Activated T-helper 2 cell treated with anti-CD3 and anti-CD28 coated beads, Interferon-gamma antibody, Interleukin-2, Interleukin-4, amounts not matched to agents 10 μg/mL and 5 μg/mL and 100 μg/mL, durations not matched to agents 14 hours and 24 hours and 36 hours (primary cell): ENCODE data around the gene CAMK1D. TPM values are rescaled to one million over a fixed set of nuclear protein-coding genes. Genes with fewer than 3 reads are reported as not detected.
"Not testable (repeated sequence)": the region's sequence is repeated elsewhere in the genome, so short reads cannot be mapped to it uniquely, and the experiment has no call there.

Experiments used
- DNase-seq: peaks from one replicate; pipeline ENCODE4 v3.0.0; 2021; ENCODE audit warnings: low spot score
- H3K27ac Mint-ChIP-seq: one replicate; pipeline ENCODE4 v1.8.0; 2021; ENCODE audit warnings: mixed read lengths
- H3K27me3 Mint-ChIP-seq: one replicate; pipeline ENCODE4 v1.8.0; 2021; ENCODE audit warnings: low read depth, mixed read lengths
- H3K36me3 Mint-ChIP-seq: one replicate; pipeline ENCODE4 v1.8.0; 2021; ENCODE audit warnings: low read depth, mixed read lengths
- H3K4me1 Mint-ChIP-seq: one replicate; pipeline ENCODE4 v1.8.0; 2021; ENCODE audit warnings: low read depth, mixed read lengths
- H3K4me3 Mint-ChIP-seq: one replicate; pipeline ENCODE4 v1.8.0; 2021; ENCODE audit warnings: low read depth, mild to moderate bottlenecking, moderate library complexity, mixed read lengths
- H3K9me3 Mint-ChIP-seq: one replicate; pipeline ENCODE4 v1.8.0; 2021; ENCODE audit warnings: mixed read lengths
- intact Hi-C: fragments of 100-400 bp; cut with micrococcal nuclease; formaldehyde crosslinking; loops from one replicate; pipeline ENCODE4 v1.15.1; 2023
- total RNA-seq: library from RNA; stranded (reverse); gene quantifications from 2 replicates; pipeline ENCODE4 v1.2.3, GENCODE V29; 2022

The CAMK1D gene
- total RNA-seq: 5.7 and 6.1 TPM in 2 replicates

GRCh38 chr10:12348870-12349628 is at the start of gene CAMK1D:
Gene CAMK1D, plus strand, starts transcription at chr10:12349547.
- Mint-ChIP-seq H3K36me3 (no peaks in the 10 kb centered on the region), H3K4me3 (peak within 1 kb of the TSS; percentile 89), H3K9me3 (no peaks in the 10 kb centered on the region), H3K4me1 (peaks cover 21% of the 10 kb centered on the region), H3K27ac (peak within 1 kb of the TSS; percentile 90), H3K27me3 (peaks cover 43% of the 10 kb centered on the region)
- DNase-seq: peak; percentile 82
- intact Hi-C loops: loop anchor here (1.0 to 5.0 kb wide), 4 partner anchors 17 to 100 kb away; no protein-coding TSS in a partner anchor

GRCh38 chr10:12301036-12301435 is 48.3 kb upstream of the CAMK1D start:
- H3K27ac Mint-ChIP-seq, H3K36me3 Mint-ChIP-seq, DNase-seq: not testable (repeated sequence)

GRCh38 chr10:12308057-12308456 is 41.3 kb upstream of the CAMK1D start:
- no peak for DNase-seq

More at GRCh38 chr10:12301036-12301435, 48.3 kb upstream of the CAMK1D start:
- H3K4me1 Mint-ChIP-seq, H3K4me3 Mint-ChIP-seq, H3K27me3 Mint-ChIP-seq, H3K9me3 Mint-ChIP-seq, intact Hi-C loops: not testable (repeated sequence)

GRCh38 chr10:12308736-12309375 is 40.5 kb upstream of the CAMK1D start:
- Mint-ChIP-seq H3K4me3 (no peak overlapping the region), H3K4me1 (no peaks in the 10 kb centered on the region), H3K9me3 (no peaks in the 10 kb centered on the region), H3K27ac (no peak overlapping the region), H3K27me3 (no peaks in the 10 kb centered on the region), H3K36me3 (no peaks in the 10 kb centered on the region)
- no peak for DNase-seq
- intact Hi-C loops: no loop called here

More at GRCh38 chr10:12308057-12308456, 41.3 kb upstream of the CAMK1D start:
- Mint-ChIP-seq H3K27me3 (no peaks in the 10 kb centered on the region), H3K9me3 (no peaks in the 10 kb centered on the region), H3K4me3 (no peak overlapping the region), H3K4me1 (no peaks in the 10 kb centered on the region), H3K27ac (no peak overlapping the region), H3K36me3 (no peaks in the 10 kb centered on the region)
- intact Hi-C loops: no loop called here

GRCh38 chr10:12309783-12310182 is 39.6 kb upstream of the CAMK1D start:
- H3K4me3 Mint-ChIP-seq, H3K36me3 Mint-ChIP-seq, H3K27me3 Mint-ChIP-seq, intact Hi-C loops, H3K27ac Mint-ChIP-seq, H3K9me3 Mint-ChIP-seq, H3K4me1 Mint-ChIP-seq, DNase-seq: not testable (repeated sequence)

- H3K4me1 Mint-ChIP-seq: no peaks in the 10 kb centered on the region
- no peak overlapping the region for H3K4me3 Mint-ChIP-seq
- no peaks in the 10 kb centered on the region for H3K9me3 Mint-ChIP-seq
- H3K27ac Mint-ChIP-seq: no peak overlapping the region
- intact Hi-C loops: no loop called here
- no peaks in the 10 kb centered on the region for H3K36me3 Mint-ChIP-seq
- peaks cover 1% of the 10 kb centered on the region for H3K27me3 Mint-ChIP-seq
- no peak for DNase-seq
Measured at GRCh38 chr10:12314836-12315235, 34.5 kb upstream of the CAMK1D start.

- H3K27me3 Mint-ChIP-seq: peaks cover 1% of the 10 kb centered on the region
- no peak overlapping the region for H3K4me3 Mint-ChIP-seq
- H3K9me3 Mint-ChIP-seq: no peaks in the 10 kb centered on the region
- intact Hi-C loops: no loop called here
- no peak for DNase-seq
- H3K36me3 Mint-ChIP-seq: no peaks in the 10 kb centered on the region
- H3K4me1 Mint-ChIP-seq: no peaks in the 10 kb centered on the region
- H3K27ac Mint-ChIP-seq: no peak overlapping the region
Measured at GRCh38 chr10:12319076-12319475, 30.3 kb upstream of the CAMK1D start.

- no peaks in the 10 kb centered on the region for H3K36me3 Mint-ChIP-seq
- H3K27ac Mint-ChIP-seq: no peak overlapping the region
- H3K9me3 Mint-ChIP-seq: no peaks in the 10 kb centered on the region
Measured at GRCh38 chr10:12320892-12321291, 28.5 kb upstream of the CAMK1D start.

GRCh38 chr10:12321641-12322040 is 27.7 kb upstream of the CAMK1D start:
- Mint-ChIP-seq H3K27me3 (peaks cover 4% of the 10 kb centered on the region), H3K27ac (no peak overlapping the region), H3K4me3 (no peak overlapping the region), H3K9me3 (no peaks in the 10 kb centered on the region), H3K4me1 (no peaks in the 10 kb centered on the region), H3K36me3 (no peaks in the 10 kb centered on the region)
- DNase-seq: no peak
- intact Hi-C loops: no loop called here

More at GRCh38 chr10:12320892-12321291, 28.5 kb upstream of the CAMK1D start:
- Mint-ChIP-seq H3K27me3 (peaks cover 1% of the 10 kb centered on the region), H3K4me3 (no peak overlapping the region), H3K4me1 (no peaks in the 10 kb centered on the region)
- no peak for DNase-seq
- intact Hi-C loops: no loop called here

- no peaks in the 10 kb centered on the region for H3K36me3 Mint-ChIP-seq
- H3K4me3 Mint-ChIP-seq: no peak overlapping the region
- intact Hi-C loops: no loop called here
- H3K27ac Mint-ChIP-seq: no peak overlapping the region
- H3K27me3 Mint-ChIP-seq: peaks cover 4% of the 10 kb centered on the region
- no peaks in the 10 kb centered on the region for H3K4me1 Mint-ChIP-seq
- no peak for DNase-seq
- H3K9me3 Mint-ChIP-seq: no peaks in the 10 kb centered on the region
Measured at GRCh38 chr10:12322583-12323131, 26.7 kb upstream of the CAMK1D start.

GRCh38 chr10:12324530-12324929 is 24.8 kb upstream of the CAMK1D start:
- Mint-ChIP-seq H3K27ac (no peak overlapping the region), H3K27me3 (peaks cover 3% of the 10 kb centered on the region), H3K4me3 (no peak overlapping the region), H3K36me3 (no peaks in the 10 kb centered on the region), H3K9me3 (no peaks in the 10 kb centered on the region), H3K4me1 (no peaks in the 10 kb centered on the region)
- DNase-seq: no peak
- intact Hi-C loops: no loop called here

- intact Hi-C loops: no loop called here
- H3K27ac Mint-ChIP-seq: no peak overlapping the region
- H3K36me3 Mint-ChIP-seq: no peaks in the 10 kb centered on the region
- DNase-seq: no peak
- H3K4me3 Mint-ChIP-seq: no peak overlapping the region
- H3K27me3 Mint-ChIP-seq: peaks cover 3% of the 10 kb centered on the region
- no peaks in the 10 kb centered on the region for H3K9me3 Mint-ChIP-seq
- H3K4me1 Mint-ChIP-seq: no peaks in the 10 kb centered on the region
Measured at GRCh38 chr10:12327074-12327473, 22.3 kb upstream of the CAMK1D start.

GRCh38 chr10:12327476-12327875 is 21.9 kb upstream of the CAMK1D start:
- no peaks in the 10 kb centered on the region for H3K4me1 Mint-ChIP-seq

More at GRCh38 chr10:12327476-12327875, 21.9 kb upstream of the CAMK1D start:
- DNase-seq: no peak
- peaks cover 3% of the 10 kb centered on the region for H3K27me3 Mint-ChIP-seq
- no peaks in the 10 kb centered on the region for H3K36me3 Mint-ChIP-seq
- intact Hi-C loops: no loop called here
- no peaks in the 10 kb centered on the region for H3K9me3 Mint-ChIP-seq
- H3K4me3 Mint-ChIP-seq: no peak overlapping the region
- no peak overlapping the region for H3K27ac Mint-ChIP-seq
